DMS153 (cell line): ENCODE results near the gene NCK1.

Source experiments
- DNase-seq: peaks from one replicate; lab custom pipeline; 2025; lab: John Stamatoyannopoulos, UW

Gene NCK1

GRCh38 chr3:136988651-136989050 is 126.6 kb downstream of the NCK1 start:
- no peak for DNase-seq

DNA sequence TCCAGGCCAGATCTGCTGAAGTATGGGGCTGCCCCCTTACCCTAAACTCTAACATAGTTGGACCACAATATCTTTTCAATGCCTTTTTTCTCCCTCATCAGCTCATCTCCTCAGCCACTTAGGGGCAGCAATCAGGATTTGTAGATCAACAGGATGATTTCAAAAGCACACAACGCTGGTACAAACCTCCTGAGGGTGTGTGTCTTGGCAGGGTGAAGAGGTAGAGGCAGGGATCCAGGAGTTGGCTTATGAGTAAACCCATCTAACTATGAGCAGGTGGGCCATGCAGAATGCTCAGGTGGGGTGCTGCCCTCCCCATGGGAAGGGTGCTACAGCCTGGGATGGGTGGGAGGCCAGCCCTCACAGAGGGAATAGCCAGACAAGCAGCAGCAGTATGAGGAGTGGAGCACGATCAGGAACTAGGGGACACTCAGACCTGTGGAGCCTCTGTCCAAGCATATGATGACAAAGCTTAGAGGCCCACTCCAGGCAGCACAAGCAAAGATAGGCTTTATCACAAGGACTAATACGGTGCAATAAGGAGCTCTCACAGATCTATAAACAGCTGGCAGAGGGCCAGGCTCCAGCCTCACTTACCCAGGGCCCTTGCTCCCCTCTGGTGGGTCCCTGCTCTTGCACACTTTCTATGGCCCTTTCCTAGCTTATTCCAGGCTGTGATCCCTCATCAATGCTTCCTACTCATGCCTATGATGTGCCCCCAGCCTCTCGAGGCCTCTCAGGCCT is 127.9 kb downstream of the NCK1 start:
- DNase-seq = no peak

DNA sequence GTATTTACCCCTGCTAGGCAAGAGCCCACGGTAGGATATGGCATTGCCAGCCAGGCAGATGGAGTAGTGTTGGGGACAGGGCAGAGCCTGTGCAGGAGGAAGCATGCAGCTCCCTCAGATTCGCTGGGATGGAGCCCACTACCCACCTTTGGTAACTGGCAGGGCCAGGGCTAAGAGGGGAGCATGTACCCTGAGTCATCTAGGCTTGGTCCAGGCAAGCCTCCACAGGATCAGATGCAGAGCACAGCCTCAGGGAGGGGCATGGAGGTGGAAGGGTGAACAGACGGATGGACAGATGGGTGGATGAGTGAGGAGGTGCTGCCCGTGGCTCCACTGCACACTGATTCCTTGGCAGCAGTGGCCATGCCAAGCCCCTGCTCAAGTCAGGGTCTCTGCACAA is 128.8 kb downstream of the NCK1 start:
- no peak for DNase-seq

DNA sequence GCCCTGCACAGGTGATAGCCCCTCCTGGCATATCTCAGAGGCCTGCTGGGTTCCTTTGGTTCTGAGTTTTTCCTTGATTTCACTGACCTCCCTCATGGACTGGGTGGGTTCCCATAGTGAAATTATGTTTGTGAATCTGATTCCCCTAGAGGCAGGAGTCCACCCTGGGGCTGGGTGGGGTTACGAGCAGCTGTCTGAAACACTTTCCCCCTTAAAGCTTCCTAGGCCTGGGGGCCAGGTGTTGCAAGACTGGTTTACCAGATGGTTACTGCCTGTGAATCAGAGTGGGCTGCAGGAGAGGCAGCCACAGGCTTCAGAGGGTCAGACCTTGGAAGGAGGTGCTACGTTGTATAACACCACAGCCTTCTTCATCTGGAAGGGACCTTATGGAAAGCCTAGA is 130.1 kb downstream of the NCK1 start:
- DNase-seq = no peak

GRCh38 chr3:136994772-136995516 is 132.9 kb downstream of the NCK1 start:
- DNase-seq = peak; percentile 29

GRCh38 chr3:136995652-136996051 is 133.6 kb downstream of the NCK1 start:
- no peak for DNase-seq
